ENCODE data around the gene ITGA3.

Gene ITGA3

GRCh38 chr17:50139185-50139783, 83.4 kb downstream of the ITGA3 start:
- in situ Hi-C loops (cut with MboI; ENCODE audit: low pct_unique_long_range_greater_than_20kb, low sequenced_read_pairs, unreplicated experiment): no loop called here
- no peak for DNase-seq (ENCODE audit: low spot score)
- TF ChIP-seq, protein P1, sequence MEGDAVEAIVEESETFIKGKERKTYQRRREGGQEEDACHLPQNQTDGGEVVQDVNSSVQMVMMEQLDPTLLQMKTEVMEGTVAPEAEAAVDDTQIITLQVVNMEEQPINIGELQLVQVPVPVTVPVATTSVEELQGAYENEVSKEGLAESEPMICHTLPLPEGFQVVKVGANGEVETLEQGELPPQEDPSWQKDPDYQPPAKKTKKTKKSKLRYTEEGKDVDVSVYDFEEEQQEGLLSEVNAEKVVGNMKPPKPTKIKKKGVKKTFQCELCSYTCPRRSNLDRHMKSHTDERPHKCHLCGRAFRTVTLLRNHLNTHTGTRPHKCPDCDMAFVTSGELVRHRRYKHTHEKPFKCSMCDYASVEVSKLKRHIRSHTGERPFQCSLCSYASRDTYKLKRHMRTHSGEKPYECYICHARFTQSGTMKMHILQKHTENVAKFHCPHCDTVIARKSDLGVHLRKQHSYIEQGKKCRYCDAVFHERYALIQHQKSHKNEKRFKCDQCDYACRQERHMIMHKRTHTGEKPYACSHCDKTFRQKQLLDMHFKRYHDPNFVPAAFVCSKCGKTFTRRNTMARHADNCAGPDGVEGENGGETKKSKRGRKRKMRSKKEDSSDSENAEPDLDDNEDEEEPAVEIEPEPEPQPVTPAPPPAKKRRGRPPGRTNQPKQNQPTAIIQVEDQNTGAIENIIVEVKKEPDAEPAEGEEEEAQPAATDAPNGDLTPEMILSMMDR (IDR thresholded peaks at IDR 0.05; ENCODE audit: extremely low read depth, insufficient read depth, missing control alignments): no peak
